ENCODE data around the gene ESRP2.

Gene ESRP2

DNA sequence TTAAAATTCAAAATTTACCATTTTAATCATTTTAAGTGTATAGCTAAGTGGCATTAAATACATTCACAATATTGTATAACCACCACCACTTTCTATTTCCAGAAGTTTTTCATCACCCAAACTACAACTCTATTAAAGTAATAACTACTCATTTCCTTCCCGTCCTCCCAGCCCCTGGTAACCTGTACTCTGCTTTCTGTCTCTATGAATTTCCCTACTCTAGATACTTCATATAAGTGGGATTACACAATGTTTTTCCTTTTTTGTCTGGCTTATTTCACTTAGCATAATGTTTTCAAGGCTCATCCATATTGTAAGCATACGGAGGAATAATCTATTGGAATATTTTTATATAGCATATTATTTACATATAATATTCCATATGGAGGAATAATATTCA is 29.7 kb downstream of the ESRP2 start:
- H3K9me2 ChIP-seq (replicated peaks; ENCODE audit: low read depth, low read length), result no peaks in the 10 kb centered on the region
- no peak overlapping the region for H3K4me3 ChIP-seq (ENCODE audit: low read length, poor library complexity, severe bottlenecking)
- H3K79me2 ChIP-seq (ENCODE audit: insufficient read depth, low read length), result peaks cover 41% of the 10 kb centered on the region; the same call in 1 of the 2 replicates
- H3K4me2 ChIP-seq (ENCODE audit: low read depth, low read length, poor library complexity, severe bottlenecking), result no peak overlapping the region
- peaks cover 16% of the 10 kb centered on the region for H4K20me1 ChIP-seq (ENCODE audit: insufficient read depth, low read length, poor library complexity, severe bottlenecking)
- H3K9me3 ChIP-seq (ENCODE audit: insufficient read depth, low read depth, low read length), result no peaks in the 10 kb centered on the region
- H3F3A ChIP-seq (ENCODE audit: low read depth), result 0 out of 2 replicates have a peak, but pooled peaks cover 3% of the 10 kb centered on the region
- H3K27me3 ChIP-seq (ENCODE audit: insufficient read depth, low read length, poor library complexity, severe bottlenecking), result no peaks in the 10 kb centered on the region
- H3K36me3 ChIP-seq (ENCODE audit: insufficient read depth, low read length), result peaks cover 19% of the 10 kb centered on the region; the same call in 1 of the 2 replicates
- TF ChIP-seq, protein P1, sequence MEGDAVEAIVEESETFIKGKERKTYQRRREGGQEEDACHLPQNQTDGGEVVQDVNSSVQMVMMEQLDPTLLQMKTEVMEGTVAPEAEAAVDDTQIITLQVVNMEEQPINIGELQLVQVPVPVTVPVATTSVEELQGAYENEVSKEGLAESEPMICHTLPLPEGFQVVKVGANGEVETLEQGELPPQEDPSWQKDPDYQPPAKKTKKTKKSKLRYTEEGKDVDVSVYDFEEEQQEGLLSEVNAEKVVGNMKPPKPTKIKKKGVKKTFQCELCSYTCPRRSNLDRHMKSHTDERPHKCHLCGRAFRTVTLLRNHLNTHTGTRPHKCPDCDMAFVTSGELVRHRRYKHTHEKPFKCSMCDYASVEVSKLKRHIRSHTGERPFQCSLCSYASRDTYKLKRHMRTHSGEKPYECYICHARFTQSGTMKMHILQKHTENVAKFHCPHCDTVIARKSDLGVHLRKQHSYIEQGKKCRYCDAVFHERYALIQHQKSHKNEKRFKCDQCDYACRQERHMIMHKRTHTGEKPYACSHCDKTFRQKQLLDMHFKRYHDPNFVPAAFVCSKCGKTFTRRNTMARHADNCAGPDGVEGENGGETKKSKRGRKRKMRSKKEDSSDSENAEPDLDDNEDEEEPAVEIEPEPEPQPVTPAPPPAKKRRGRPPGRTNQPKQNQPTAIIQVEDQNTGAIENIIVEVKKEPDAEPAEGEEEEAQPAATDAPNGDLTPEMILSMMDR (conservative IDR thresholded peaks at IDR 0.05; ENCODE audit: low read length), result no peak
- no peak for TF ChIP-seq EZH2phosphoT487 (IDR thresholded peaks at IDR 0.05; ENCODE audit: borderline replicate concordance)
- H3K4me1 ChIP-seq (ENCODE audit: insufficient read depth, low read length, poor library complexity, severe bottlenecking), result no peaks in the 10 kb centered on the region
- no peak overlapping the region for H3K9ac ChIP-seq (ENCODE audit: low read depth, low read length, poor library complexity, severe bottlenecking)
- no peak overlapping the region for H2AFZ ChIP-seq (ENCODE audit: low read length)

DNA sequence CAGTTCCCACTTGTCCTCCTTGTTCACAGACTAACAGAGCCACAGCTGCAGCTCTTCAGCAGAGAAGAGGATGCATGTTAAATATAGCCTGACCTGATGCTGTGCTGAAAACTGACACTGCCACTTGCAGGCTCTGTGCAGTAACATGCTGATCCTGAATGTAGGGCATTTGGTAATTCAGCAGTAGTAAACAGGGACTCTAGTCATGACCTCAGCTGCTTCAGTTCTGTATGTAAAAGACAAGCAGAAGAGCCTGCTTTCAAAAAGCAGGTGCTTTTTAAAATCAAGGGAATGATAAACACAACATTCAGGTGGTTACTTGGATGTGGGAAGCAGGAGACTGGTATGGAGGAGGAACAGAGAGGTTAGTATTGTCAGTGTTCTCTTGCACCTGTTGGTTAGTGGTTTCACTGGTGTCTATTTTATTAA is 33.8 kb downstream of the ESRP2 start:
- no peaks in the 10 kb centered on the region for H3K4me1 ChIP-seq (ENCODE audit: insufficient read depth, low read length, poor library complexity, severe bottlenecking)
- no peaks in the 10 kb centered on the region for H3K27me3 ChIP-seq (ENCODE audit: insufficient read depth, low read length, poor library complexity, severe bottlenecking)
- peaks cover 21% of the 10 kb centered on the region for H4K20me1 ChIP-seq (ENCODE audit: insufficient read depth, low read length, poor library complexity, severe bottlenecking)
- no peaks in the 10 kb centered on the region for H3K9me3 ChIP-seq (ENCODE audit: insufficient read depth, low read depth, low read length)
- H3K36me3 ChIP-seq (ENCODE audit: insufficient read depth, low read length), result peaks cover 16% of the 10 kb centered on the region; the same call in 1 of the 2 replicates
- peaks cover 23% of the 10 kb centered on the region; the same call in 1 of the 2 replicates for H3K79me2 ChIP-seq (ENCODE audit: insufficient read depth, low read length)
- no peaks in the 10 kb centered on the region for H3K9me2 ChIP-seq (replicated peaks; ENCODE audit: low read depth, low read length)
- H3K4me3 ChIP-seq (ENCODE audit: low read length, poor library complexity, severe bottlenecking), result no peak overlapping the region
- no peak overlapping the region for H3K9ac ChIP-seq (ENCODE audit: low read depth, low read length, poor library complexity, severe bottlenecking)
- TF ChIP-seq, protein P1 (conservative IDR thresholded peaks at IDR 0.05; ENCODE audit: low read length), result no peak
- H3F3A ChIP-seq (ENCODE audit: low read depth), result 0 out of 2 replicates have a peak, but pooled peaks cover 3% of the 10 kb centered on the region
- H3K4me2 ChIP-seq (ENCODE audit: low read depth, low read length, poor library complexity, severe bottlenecking), result no peak overlapping the region
- H2AFZ ChIP-seq (ENCODE audit: low read length), result no peak overlapping the region

DNA sequence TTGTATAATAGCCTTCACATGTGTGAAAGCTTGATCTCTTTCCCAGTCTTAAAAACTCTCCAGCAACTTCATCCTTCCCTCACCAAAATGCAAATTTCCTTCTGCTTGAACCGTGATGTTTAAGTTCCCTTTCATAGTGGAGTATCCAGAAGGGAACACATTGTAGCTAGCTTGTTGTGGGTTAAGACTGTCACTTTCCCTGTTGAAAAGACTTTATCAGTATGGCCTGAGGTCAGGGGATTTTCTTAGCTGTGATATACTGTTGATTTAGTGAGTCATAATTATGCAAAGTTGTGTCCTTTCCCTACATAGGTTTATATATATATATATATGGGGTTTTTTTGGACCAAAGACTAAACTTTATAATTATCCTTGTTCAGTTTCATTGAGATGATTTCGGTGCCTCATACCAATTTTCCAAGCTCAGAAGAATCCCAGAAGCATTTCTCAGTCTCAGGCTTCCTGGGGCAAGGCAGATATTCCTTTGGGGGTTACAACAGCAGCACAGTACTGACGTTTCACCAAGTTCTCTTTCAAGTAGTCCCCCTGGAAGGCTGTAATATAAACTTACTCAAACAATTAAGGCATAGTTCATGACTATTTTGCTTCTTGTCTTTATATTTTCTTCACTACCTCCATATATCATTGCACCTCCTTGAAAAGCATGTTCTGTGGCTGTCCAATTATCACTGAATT is 35.7 kb downstream of the ESRP2 start:
- H3K4me1 ChIP-seq (ENCODE audit: insufficient read depth, low read length, poor library complexity, severe bottlenecking), result no peaks in the 10 kb centered on the region
- no peaks in the 10 kb centered on the region for H3K27me3 ChIP-seq (ENCODE audit: insufficient read depth, low read length, poor library complexity, severe bottlenecking)
- peaks cover 15% of the 10 kb centered on the region for H4K20me1 ChIP-seq (ENCODE audit: insufficient read depth, low read length, poor library complexity, severe bottlenecking)
- no peaks in the 10 kb centered on the region for H3K9me2 ChIP-seq (replicated peaks; ENCODE audit: low read depth, low read length)
- 0 out of 2 replicates have a peak, but pooled peaks cover 3% of the 10 kb centered on the region for H3F3A ChIP-seq (ENCODE audit: low read depth)
- H2AFZ ChIP-seq (ENCODE audit: low read length), result no peak overlapping the region
- no peaks in the 10 kb centered on the region for H3K9me3 ChIP-seq (ENCODE audit: insufficient read depth, low read depth, low read length)
- H3K9ac ChIP-seq (ENCODE audit: low read depth, low read length, poor library complexity, severe bottlenecking), result no peak overlapping the region
- TF ChIP-seq, protein P1 (conservative IDR thresholded peaks at IDR 0.05; ENCODE audit: low read length), result no peak
- TF ChIP-seq EZH2phosphoT487 (IDR thresholded peaks at IDR 0.05; ENCODE audit: borderline replicate concordance), result no peak
- peaks cover 15% of the 10 kb centered on the region; the same call in 1 of the 2 replicates for H3K79me2 ChIP-seq (ENCODE audit: insufficient read depth, low read length)
- no peak overlapping the region for H3K4me2 ChIP-seq (ENCODE audit: low read depth, low read length, poor library complexity, severe bottlenecking)
- H3K36me3 ChIP-seq (ENCODE audit: insufficient read depth, low read length), result peaks cover 17% of the 10 kb centered on the region; the same call in 1 of the 2 replicates
- no peak overlapping the region for H3K4me3 ChIP-seq (ENCODE audit: low read length, poor library complexity, severe bottlenecking)
